SK-N-SH (cell line): ENCODE measurements around the gene EIF1. TPM values are rescaled to one million over a fixed set of nuclear protein-coding genes. Genes with fewer than 3 reads are reported as not detected.

Source experiments
- CTCF ChIA-PET: fragments of 300-600, 350-600 bp; formaldehyde crosslinking; extraction: SDS; loops from one replicate; lab custom pipeline; 2021; lab: Yijun Ruan, JAX
- POLR2A ChIA-PET: fragments of 350-600 bp; sonication (Branson Sonifier 250); formaldehyde crosslinking; extraction: SDS; loops from one replicate; lab custom pipeline; 2020; ENCODE audit warnings: antibody characterized with exemption, inconsistent platforms; lab: Yijun Ruan, JAX
- DNase-seq: peaks from one replicate; pipeline ENCODE4 v3.0.0; 2012
- H2AFZ ChIP-seq: fragments of 200-600 bp; sonication (generic); 2 replicates; pipeline ENCODE4 v1.8.1; 2016; ENCODE audit warnings: antibody characterized with exemption, mild to moderate bottlenecking, low read depth
- H3F3A ChIP-seq: fragments of 200-600 bp; sonication (generic); replicated peaks from 2 replicates; pipeline ENCODE3; 2016; ENCODE audit warnings: antibody characterized with exemption, mild to moderate bottlenecking; ENCODE audit not compliant: insufficient read depth
- H3K27ac ChIP-seq, 2 experiments: fragments of 200-500 bp in 1 of 2; fragments of 200-600 bp in 1 of 2; sonication (Bioruptor generic) in 1 of 2; sonication (generic), shearing (Covaris generic) in 1 of 2; 2 replicates each; pipeline versions ENCODE4 v1.5.1 to v1.6.1; 2014 to 2016; ENCODE audit warnings: low read depth in 2 of 2, inconsistent platforms in 1 of 2, low read length in 1 of 2, mild to moderate bottlenecking in 1 of 2, mixed read lengths in 1 of 2
- H3K27me3 ChIP-seq: fragments of 200-600 bp; sonication (generic), shearing (Covaris generic); 2 replicates; pipeline ENCODE4 v1.6.1; 2016; ENCODE audit warnings: mixed run types; ENCODE audit not compliant: insufficient read depth
- H3K36me3 ChIP-seq, 2 experiments: fragments of 200-500 bp in 1 of 2; fragments of 200-600 bp in 1 of 2; sonication (Bioruptor generic) in 1 of 2; sonication (generic) in 1 of 2; replicated peaks in 1 of 2; 2 replicates each; pipeline versions ENCODE3 to v1.5.1; 2014 to 2016; ENCODE audit warnings: low read length in 1 of 2, mild to moderate bottlenecking in 1 of 2; ENCODE audit not compliant: insufficient read depth in 2 of 2, control insufficient read depth in 1 of 2
- H3K4me1 ChIP-seq, 2 experiments: fragments of 200-500 bp in 1 of 2; fragments of 200-600 bp in 1 of 2; sonication (Bioruptor generic) in 1 of 2; sonication (generic), shearing (Covaris generic) in 1 of 2; 2 replicates each; pipeline versions ENCODE4 v1.5.1 to v1.6.1; 2014 to 2016; ENCODE audit warnings: low read depth in 1 of 2, low read length in 1 of 2, mixed run types in 1 of 2; ENCODE audit not compliant: insufficient read depth in 2 of 2, control insufficient read depth in 1 of 2
- H3K4me2 ChIP-seq: fragments of 200-600 bp; sonication (generic), shearing (Covaris generic); 2 replicates; pipeline ENCODE4 v1.6.1; 2017; ENCODE audit warnings: mixed run types
- H3K4me3 ChIP-seq, 2 experiments: fragments of 200-500 bp in 1 of 2; fragments of 200-600 bp in 1 of 2; sonication (Bioruptor generic) in 1 of 2; sonication (generic), shearing (Covaris generic) in 1 of 2; 2 replicates each; pipeline versions ENCODE4 v1.5.1 to v1.8.1; 2014 to 2016; ENCODE audit warnings: low read depth in 2 of 2, inconsistent platforms in 1 of 2, low read length in 1 of 2, mild to moderate bottlenecking in 1 of 2, mixed read lengths in 1 of 2, moderate library complexity in 1 of 2
- H3K79me2 ChIP-seq: fragments of 200-600 bp; sonication (generic); 2 replicates; pipeline ENCODE4 v1.8.1; 2017; ENCODE audit warnings: mild to moderate bottlenecking; ENCODE audit not compliant: insufficient read depth
- H3K9ac ChIP-seq: fragments of 200-600 bp; sonication (generic); 2 replicates; pipeline ENCODE4 v1.6.1; 2017; ENCODE audit warnings: mixed run types
- H3K9me2 ChIP-seq: fragments of 200-600 bp; sonication (generic); 2 replicates; pipeline ENCODE4 v1.6.1; 2017; ENCODE audit warnings: mixed run types
- H3K9me3 ChIP-seq: fragments of 200-600 bp; sonication (generic); 2 replicates; pipeline ENCODE4 v1.6.1; 2017; ENCODE audit warnings: mixed run types, mild to moderate bottlenecking, moderate library complexity
- H4K20me1 ChIP-seq: fragments of 200-600 bp; sonication (generic); 2 replicates; pipeline ENCODE4 v1.6.1; 2017; ENCODE audit warnings: mild to moderate bottlenecking, mixed run types; ENCODE audit not compliant: insufficient read depth
- CHD2 ChIP-seq: fragments of 150-350 bp; IDR thresholded peaks from 2 replicates; pipeline ENCODE4 v1.6.1; 2018; ENCODE audit warnings: low read length; ENCODE audit not compliant: partially characterized antibody
- ELF1 ChIP-seq: IDR thresholded peaks from 2 replicates; pipeline ENCODE4 v1.4.0; 2012
- FOXM1 ChIP-seq: IDR thresholded peaks from 2 replicates; pipeline ENCODE4 v1.4.0; 2012; ENCODE audit warnings: low read depth, mild to moderate bottlenecking
- GATA2 ChIP-seq: sonication (generic); formaldehyde crosslinking; IDR thresholded peaks from 2 replicates; pipeline ENCODE4 v1.5.0; 2020; ENCODE audit warnings: mild to moderate bottlenecking, missing genetic modification reagents
- JUND ChIP-seq: IDR thresholded peaks from 2 replicates; pipeline ENCODE4 v1.4.0; 2012
- NFIC ChIP-seq: IDR thresholded peaks from 2 replicates; pipeline ENCODE4 v1.4.0; 2012; ENCODE audit warnings: borderline replicate concordance
- RAD21 ChIP-seq: IDR thresholded peaks from 2 replicates; pipeline ENCODE4 v1.6.1; 2012; ENCODE audit warnings: mild to moderate bottlenecking, low read length
- RXRA ChIP-seq: IDR thresholded peaks from 2 replicates; pipeline ENCODE4 v1.4.0; 2012; ENCODE audit warnings: low read depth, mild to moderate bottlenecking, borderline replicate concordance
- SMC3 ChIP-seq: IDR thresholded peaks from 2 replicates; pipeline ENCODE4 v1.6.1; 2012; ENCODE audit warnings: low read depth, low read length, improper control_type of control experiment
- TCF12 ChIP-seq: IDR thresholded peaks from 2 replicates; pipeline ENCODE4 v1.4.0; 2012
- TEAD4 ChIP-seq: IDR thresholded peaks from 2 replicates; pipeline ENCODE4 v1.4.0; 2012; ENCODE audit warnings: mild to moderate bottlenecking, borderline replicate concordance; ENCODE audit not compliant: insufficient read depth
- WGBS: methylation state at CpG from one replicate; pipeline ENCODE4 v1.1.6; 2017; ENCODE audit warnings: low lambda C conversion rate; 5-methylcytosine and 5-hydroxymethylcytosine counted together
- polyA plus RNA-seq, 3 experiments: library from polyadenylated mRNA; depleted of rRNA; stranded (reverse); fragments of >200 nt; gene quantifications; 2 replicates each; pipeline ENCODE4 v1.2.3, GENCODE V29; 2012
- TF ChIP-seq, protein P1 (sequence below): fragments of 150-350 bp; IDR thresholded peaks from 2 replicates; pipeline ENCODE4 v1.6.1; 2017; ENCODE audit warnings: antibody characterized with exemption, low read length, low read depth, borderline replicate concordance
- TF ChIP-seq, protein P2 (sequence below): IDR thresholded peaks from 2 replicates; pipeline ENCODE4 v1.4.0; 2012; ENCODE audit warnings: low read depth, borderline replicate concordance
- TF ChIP-seq, protein P3 (sequence below): fragments of 150-350 bp; IDR thresholded peaks from 2 replicates; pipeline ENCODE4 v1.6.1; 2016; ENCODE audit warnings: mild to moderate bottlenecking, low read depth, low read length
- TF ChIP-seq, protein P4 (sequence below): IDR thresholded peaks from 2 replicates; pipeline ENCODE4 v1.4.0; 2012; ENCODE audit warnings: low read depth
- TF ChIP-seq, protein P5 (sequence below): IDR thresholded peaks from 2 replicates; pipeline ENCODE4 v1.4.0; 2012; ENCODE audit warnings: low read depth, borderline replicate concordance

The EIF1 gene
- polyA plus RNA-seq, 1 of the 3 experiments (the other 2 are of a cell fraction) = 300 TPM

DNA sequence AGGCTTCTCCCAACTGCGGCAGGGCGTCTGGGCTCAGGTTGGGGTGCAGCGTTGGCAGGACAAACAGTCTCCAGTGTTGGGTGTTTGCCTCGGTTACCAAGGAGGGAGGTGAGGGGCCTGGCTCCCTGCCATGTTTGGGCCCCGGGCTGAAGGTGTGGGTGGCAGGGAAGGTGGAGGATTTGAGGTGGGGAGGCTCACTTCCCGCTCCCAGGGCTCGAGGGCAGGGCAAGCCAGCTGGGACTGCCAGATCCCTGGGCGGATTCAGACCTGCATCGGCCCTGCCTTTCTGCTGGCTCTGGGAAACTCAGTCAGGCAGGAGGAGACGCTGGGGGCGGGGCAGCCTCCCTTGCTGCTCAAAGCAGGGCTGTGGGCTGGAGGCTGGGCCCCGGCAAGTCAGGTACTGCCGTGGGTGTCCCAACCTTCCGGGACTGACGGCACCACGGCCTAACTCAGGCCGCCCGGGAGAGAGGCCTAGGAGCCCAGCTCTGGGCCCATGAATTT lies 33.0 kb upstream of the EIF1 start:
- no peaks in the 10 kb centered on the region for H3K9me3 ChIP-seq
- H3K79me2 ChIP-seq = no peaks in the 10 kb centered on the region
- no peak overlapping the region for H3K4me3 ChIP-seq
- H3K9ac ChIP-seq = no peak overlapping the region
- no peaks in the 10 kb centered on the region for H3K27me3 ChIP-seq
- H2AFZ ChIP-seq = no peak overlapping the region
- H3K4me1 ChIP-seq = no peaks in the 10 kb centered on the region; a peak in 1 of 4 replicates
- no peak overlapping the region for H3K27ac ChIP-seq
- POLR2A ChIA-PET = no interaction called here
- 53% methylated on average over 7 of the region's 18 CpGs for WGBS
- H3K36me3 ChIP-seq = no peaks in the 10 kb centered on the region
- H4K20me1 ChIP-seq = no peaks in the 10 kb centered on the region
- DNase-seq = no peak
- TF ChIP-seq GATA2 (CRISPR knock-in tag) (no peak), TEAD4 (no peak), FOXM1 (no peak), JUND (no peak)
- TF ChIP-seq, protein P1, sequence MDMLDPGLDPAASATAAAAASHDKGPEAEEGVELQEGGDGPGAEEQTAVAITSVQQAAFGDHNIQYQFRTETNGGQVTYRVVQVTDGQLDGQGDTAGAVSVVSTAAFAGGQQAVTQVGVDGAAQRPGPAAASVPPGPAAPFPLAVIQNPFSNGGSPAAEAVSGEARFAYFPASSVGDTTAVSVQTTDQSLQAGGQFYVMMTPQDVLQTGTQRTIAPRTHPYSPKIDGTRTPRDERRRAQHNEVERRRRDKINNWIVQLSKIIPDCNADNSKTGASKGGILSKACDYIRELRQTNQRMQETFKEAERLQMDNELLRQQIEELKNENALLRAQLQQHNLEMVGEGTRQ = no peak
- TF ChIP-seq, all 33 proteins: peak for 0
- Histone ChIP-seq H3F3A (no peaks in the 10 kb centered on the region), H3K4me2 (no peak overlapping the region), H3K9me2 (no peaks in the 10 kb centered on the region)
- CTCF ChIA-PET = interaction anchor here (1.2 to 20.6 kb wide), 3 partner anchors 8 to 105 kb away, joined by 5 to 646 read pairs (median 10); no protein-coding TSS in a partner anchor

DNA sequence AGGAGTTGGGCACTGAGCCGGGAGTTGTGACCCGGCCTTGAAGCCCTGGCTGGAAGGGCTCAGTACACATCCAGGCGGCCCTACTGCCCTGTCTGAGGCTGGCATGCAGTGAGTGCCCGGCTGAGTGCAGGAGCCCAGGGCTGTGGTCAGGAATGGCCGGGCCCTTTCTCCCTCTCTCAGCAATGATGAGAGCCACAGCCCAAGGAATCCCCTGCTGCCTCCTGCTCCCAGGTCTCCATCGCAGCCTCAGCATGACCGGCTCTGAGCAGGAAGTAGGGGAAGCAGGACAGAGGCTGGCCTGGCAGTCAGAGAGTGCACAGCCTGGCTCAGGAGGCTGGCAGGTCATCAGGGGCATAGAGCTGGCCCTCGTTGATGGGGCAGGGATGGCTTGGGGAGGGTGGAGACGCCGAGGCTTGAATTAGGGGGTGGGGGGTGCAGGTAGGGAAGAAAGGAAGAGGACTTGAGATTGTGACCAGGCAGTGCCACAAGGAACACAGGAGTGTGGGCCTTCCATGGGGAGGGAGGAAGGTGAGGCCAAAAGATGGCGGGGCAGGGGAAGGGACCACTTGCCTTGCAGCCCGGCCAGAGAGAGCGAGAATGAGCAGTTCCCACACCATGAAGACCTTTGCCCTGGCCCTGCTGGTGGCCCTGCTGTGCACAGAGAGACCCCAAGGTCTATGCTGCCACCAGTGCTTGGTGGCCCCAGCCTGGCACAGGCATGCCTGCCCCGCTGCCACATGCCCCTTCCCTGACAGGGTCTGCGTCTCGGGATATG lies 32.2 kb upstream of the EIF1 start:
- ChIA-PET CTCF (interaction anchor here (1.2 to 20.6 kb wide), 3 partner anchors 9 to 106 kb away, joined by 5 to 646 read pairs (median 10); no protein-coding TSS in a partner anchor), POLR2A (no interaction called here)

More for the DNA sequence above, 32.2 kb upstream of the EIF1 start:
- Histone ChIP-seq H3K9me2 (no peaks in the 10 kb centered on the region), H3K9me3 (no peaks in the 10 kb centered on the region), H3K79me2 (no peaks in the 10 kb centered on the region), H3F3A (no peaks in the 10 kb centered on the region), H3K27me3 (no peaks in the 10 kb centered on the region; the same call in 1 of the 2 replicates), H3K4me2 (no peak overlapping the region), H4K20me1 (no peaks in the 10 kb centered on the region), H3K36me3 (no peaks in the 10 kb centered on the region), H3K27ac (no peak overlapping the region), H3K9ac (no peak overlapping the region), H2AFZ (no peak overlapping the region), H3K4me1 (no peaks in the 10 kb centered on the region; a peak in 1 of 4 replicates), H3K4me3 (no peak overlapping the region)
- DNase-seq = no peak
- TF ChIP-seq RAD21 (no peak), SMC3 (no peak), CHD2 (no peak), ELF1 (no peak), RXRA (no peak), TEAD4 (no peak), TCF12 (no peak), NFIC (no peak)
- TF ChIP-seq, protein P2, sequence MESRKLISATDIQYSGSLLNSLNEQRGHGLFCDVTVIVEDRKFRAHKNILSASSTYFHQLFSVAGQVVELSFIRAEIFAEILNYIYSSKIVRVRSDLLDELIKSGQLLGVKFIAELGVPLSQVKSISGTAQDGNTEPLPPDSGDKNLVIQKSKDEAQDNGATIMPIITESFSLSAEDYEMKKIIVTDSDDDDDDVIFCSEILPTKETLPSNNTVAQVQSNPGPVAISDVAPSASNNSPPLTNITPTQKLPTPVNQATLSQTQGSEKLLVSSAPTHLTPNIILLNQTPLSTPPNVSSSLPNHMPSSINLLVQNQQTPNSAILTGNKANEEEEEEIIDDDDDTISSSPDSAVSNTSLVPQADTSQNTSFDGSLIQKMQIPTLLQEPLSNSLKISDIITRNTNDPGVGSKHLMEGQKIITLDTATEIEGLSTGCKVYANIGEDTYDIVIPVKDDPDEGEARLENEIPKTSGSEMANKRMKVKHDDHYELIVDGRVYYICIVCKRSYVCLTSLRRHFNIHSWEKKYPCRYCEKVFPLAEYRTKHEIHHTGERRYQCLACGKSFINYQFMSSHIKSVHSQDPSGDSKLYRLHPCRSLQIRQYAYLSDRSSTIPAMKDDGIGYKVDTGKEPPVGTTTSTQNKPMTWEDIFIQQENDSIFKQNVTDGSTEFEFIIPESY = no peak
- TF ChIP-seq, protein P3, sequence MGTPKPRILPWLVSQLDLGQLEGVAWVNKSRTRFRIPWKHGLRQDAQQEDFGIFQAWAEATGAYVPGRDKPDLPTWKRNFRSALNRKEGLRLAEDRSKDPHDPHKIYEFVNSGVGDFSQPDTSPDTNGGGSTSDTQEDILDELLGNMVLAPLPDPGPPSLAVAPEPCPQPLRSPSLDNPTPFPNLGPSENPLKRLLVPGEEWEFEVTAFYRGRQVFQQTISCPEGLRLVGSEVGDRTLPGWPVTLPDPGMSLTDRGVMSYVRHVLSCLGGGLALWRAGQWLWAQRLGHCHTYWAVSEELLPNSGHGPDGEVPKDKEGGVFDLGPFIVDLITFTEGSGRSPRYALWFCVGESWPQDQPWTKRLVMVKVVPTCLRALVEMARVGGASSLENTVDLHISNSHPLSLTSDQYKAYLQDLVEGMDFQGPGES = no peak
- TF ChIP-seq, protein P4, sequence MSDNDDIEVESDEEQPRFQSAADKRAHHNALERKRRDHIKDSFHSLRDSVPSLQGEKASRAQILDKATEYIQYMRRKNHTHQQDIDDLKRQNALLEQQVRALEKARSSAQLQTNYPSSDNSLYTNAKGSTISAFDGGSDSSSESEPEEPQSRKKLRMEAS = no peak
- TF ChIP-seq, protein P5, sequence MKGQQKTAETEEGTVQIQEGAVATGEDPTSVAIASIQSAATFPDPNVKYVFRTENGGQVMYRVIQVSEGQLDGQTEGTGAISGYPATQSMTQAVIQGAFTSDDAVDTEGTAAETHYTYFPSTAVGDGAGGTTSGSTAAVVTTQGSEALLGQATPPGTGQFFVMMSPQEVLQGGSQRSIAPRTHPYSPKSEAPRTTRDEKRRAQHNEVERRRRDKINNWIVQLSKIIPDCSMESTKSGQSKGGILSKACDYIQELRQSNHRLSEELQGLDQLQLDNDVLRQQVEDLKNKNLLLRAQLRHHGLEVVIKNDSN = no peak
- 82% methylated on average over 9 of the region's 16 CpGs for WGBS
